SK-N-SH (cell line): ENCODE measurements around the gene JMJD4.

ENCODE experiments used
- CTCF ChIP-seq: fragments of 200-600 bp; sonication (generic); IDR thresholded peaks from 2 replicates; pipeline ENCODE4 v1.6.1; 2017; ENCODE audit warnings: antibody characterized with exemption, mild to moderate bottlenecking, moderate library complexity
- EP300 ChIP-seq, 2 experiments: IDR thresholded peaks; 2 replicates each; pipeline versions ENCODE4 v1.4.0 to v1.6.1; 2012; ENCODE audit warnings: borderline replicate concordance in 1 of 2, low read depth in 1 of 2, low read length in 1 of 2
- EZH2phosphoT487 ChIP-seq: fragments of 200-600 bp; sonication (generic); IDR thresholded peaks from 2 replicates; pipeline ENCODE4 v1.6.1; 2017; ENCODE audit warnings: low read depth, mixed run types, mild to moderate bottlenecking, antibody characterized with exemption, moderate library complexity, borderline replicate concordance
- JUND ChIP-seq: IDR thresholded peaks from 2 replicates; pipeline ENCODE4 v1.4.0; 2012
- RAD21 ChIP-seq: IDR thresholded peaks from 2 replicates; pipeline ENCODE4 v1.6.1; 2012; ENCODE audit warnings: mild to moderate bottlenecking, low read length
- RCOR1 ChIP-seq: fragments of 150-350 bp; IDR thresholded peaks from 2 replicates; pipeline ENCODE4 v1.6.1; 2017; ENCODE audit warnings: antibody characterized with exemption, low read length
- RFX5 ChIP-seq: IDR thresholded peaks from 2 replicates; pipeline ENCODE4 v1.6.1; 2012; ENCODE audit warnings: mild to moderate bottlenecking, improper control_type of control experiment, low read length
- SMC3 ChIP-seq: IDR thresholded peaks from 2 replicates; pipeline ENCODE4 v1.6.1; 2012; ENCODE audit warnings: low read depth, low read length, improper control_type of control experiment
- YY1 ChIP-seq: IDR thresholded peaks from 2 replicates; pipeline ENCODE4 v1.4.0; 2012; ENCODE audit warnings: low read depth, mild to moderate bottlenecking

- TF ChIP-seq CTCF: no peak
- TF ChIP-seq RCOR1: no peak
- no peak for TF ChIP-seq EP300 (IDR thresholded peaks at IDR 0.05; ENCODE audit: borderline replicate concordance in 1 of 2, low read depth in 1 of 2, low read length in 1 of 2)
- no peak for TF ChIP-seq SMC3
- TF ChIP-seq RAD21: no peak
- no peak for TF ChIP-seq JUND
- no peak for TF ChIP-seq YY1
- TF ChIP-seq EZH2phosphoT487: no peak
- TF ChIP-seq RFX5: no peak
These were observed 27.3 kb downstream of the JMJD4 start for GRCh38 chr1:227707846-227708245.
